ENCODE data around the gene GRIK1.

DNA sequence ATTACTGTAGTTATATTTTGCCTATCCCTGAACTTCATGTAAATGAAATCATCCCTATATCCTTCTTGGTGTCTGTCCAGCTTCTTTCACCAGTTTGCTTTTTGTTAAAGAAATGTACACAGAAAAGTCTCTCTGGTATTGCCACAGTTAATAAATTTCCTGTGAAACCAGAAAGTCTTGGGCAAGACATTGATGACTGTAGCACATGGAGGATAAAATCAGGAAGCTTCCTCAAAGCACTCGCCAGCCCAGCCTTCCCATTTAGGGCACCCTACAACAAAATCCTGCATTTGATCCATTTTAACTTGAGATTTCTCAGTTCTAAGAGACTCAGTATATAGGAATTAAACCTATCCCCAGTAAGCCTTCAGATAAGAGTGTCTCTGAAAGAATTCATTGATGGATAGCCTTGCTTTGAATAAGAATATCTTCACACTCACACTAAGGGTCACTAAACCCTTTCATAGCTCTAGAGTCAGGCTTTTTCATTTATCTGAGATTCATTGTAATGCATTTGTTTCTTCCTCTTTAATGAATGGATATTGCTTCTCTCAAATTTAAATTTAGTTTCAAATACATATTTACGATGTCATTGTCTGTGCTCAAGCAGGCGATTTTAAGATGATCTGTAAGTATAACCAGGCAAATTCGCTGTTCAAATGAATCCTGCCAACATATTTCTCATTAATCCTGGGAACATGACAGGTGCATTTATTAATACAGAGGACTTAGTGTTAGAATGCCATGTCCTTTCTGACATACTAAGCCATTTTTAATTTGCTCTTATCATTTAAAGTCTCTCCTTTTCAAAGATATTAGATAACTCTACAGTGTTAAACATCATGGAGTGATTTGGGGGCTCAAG lies 153.1 kb downstream of the GRIK1 start:
- TF ChIP-seq, protein P1, sequence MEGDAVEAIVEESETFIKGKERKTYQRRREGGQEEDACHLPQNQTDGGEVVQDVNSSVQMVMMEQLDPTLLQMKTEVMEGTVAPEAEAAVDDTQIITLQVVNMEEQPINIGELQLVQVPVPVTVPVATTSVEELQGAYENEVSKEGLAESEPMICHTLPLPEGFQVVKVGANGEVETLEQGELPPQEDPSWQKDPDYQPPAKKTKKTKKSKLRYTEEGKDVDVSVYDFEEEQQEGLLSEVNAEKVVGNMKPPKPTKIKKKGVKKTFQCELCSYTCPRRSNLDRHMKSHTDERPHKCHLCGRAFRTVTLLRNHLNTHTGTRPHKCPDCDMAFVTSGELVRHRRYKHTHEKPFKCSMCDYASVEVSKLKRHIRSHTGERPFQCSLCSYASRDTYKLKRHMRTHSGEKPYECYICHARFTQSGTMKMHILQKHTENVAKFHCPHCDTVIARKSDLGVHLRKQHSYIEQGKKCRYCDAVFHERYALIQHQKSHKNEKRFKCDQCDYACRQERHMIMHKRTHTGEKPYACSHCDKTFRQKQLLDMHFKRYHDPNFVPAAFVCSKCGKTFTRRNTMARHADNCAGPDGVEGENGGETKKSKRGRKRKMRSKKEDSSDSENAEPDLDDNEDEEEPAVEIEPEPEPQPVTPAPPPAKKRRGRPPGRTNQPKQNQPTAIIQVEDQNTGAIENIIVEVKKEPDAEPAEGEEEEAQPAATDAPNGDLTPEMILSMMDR (IDR thresholded peaks at IDR 0.05; ENCODE audit: low read length), result no peak
- no peak for TF ChIP-seq EZH2 (IDR thresholded peaks at IDR 0.05; ENCODE audit: borderline replicate concordance, low read length)
